ENCODE data around the gene KLF4. TPM values are rescaled to one million over a fixed set of nuclear protein-coding genes. Genes with fewer than 3 reads are reported as not detected.
"Not testable (repeated sequence)": the region's sequence is repeated elsewhere in the genome, so short reads cannot be mapped to it uniquely, and the experiment has no call there.

KLF4 gene
- total RNA-seq, 1 experiment from 2014 or later: 4.9 TPM

DNA sequence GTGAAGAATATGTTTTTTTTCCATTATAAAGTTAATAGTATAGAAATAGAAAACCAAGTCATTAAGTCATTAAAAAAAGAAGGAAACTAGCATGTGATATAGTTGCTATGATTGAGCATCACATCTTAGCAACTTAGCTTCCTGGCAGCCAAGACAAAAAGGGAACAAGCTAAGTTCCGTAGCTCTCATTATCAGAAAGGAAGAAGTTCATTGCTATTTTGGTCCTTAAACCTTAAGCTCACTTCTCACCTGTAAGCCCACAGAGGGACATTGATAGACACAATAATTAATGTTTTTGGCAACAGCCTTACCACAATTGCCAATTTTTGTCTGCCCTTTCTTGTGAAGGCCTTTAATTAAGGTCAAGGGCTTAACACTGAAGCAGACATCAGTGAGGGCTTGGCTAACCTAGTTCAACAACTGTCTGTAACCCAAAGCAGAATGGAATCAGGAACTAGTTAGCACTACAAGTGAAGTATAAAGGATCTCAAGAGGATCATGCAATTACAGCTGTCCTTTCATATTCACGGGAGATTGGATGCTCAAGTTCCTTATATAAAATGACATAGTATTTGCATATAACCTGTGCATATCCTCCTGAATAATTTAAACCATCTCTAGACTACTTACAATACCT, 24.0 kb upstream of the KLF4 start:
- Mint-ChIP-seq H3K27ac (ENCODE audit: unreplicated experiment) (no peak overlapping the region), H3K4me3 (ENCODE audit: unreplicated experiment) (no peak overlapping the region), H3K4me1 (ENCODE audit: low read depth, unreplicated experiment) (peaks cover 8% of the 10 kb centered on the region), H3K9me3 (ENCODE audit: unreplicated experiment) (no peaks in the 10 kb centered on the region), H3K36me3 (ENCODE audit: insufficient read depth, unreplicated experiment) (no peaks in the 10 kb centered on the region), H3K27me3 (ENCODE audit: insufficient read depth, unreplicated experiment) (peaks cover 2% of the 10 kb centered on the region)
- Histone ChIP-seq H3K4me3 (ENCODE audit: low read depth, low read length) (no peak overlapping the region), H3K4me1 (no peaks in the 10 kb centered on the region), H3K36me3 (ENCODE audit: control insufficient read depth, insufficient read depth, low read length) (no peaks in the 10 kb centered on the region), H3K9me3 (no peaks in the 10 kb centered on the region), H3K27me3 (replicated peaks; ENCODE audit: control insufficient read depth, insufficient read depth, low read length) (no peaks in the 10 kb centered on the region; the same call in 1 of the 2 replicates)
- no peak for DNase-seq
- intact Hi-C loops (cut with micrococcal nuclease; ENCODE audit: unreplicated experiment): no loop called here
- TF ChIP-seq, protein P1, sequence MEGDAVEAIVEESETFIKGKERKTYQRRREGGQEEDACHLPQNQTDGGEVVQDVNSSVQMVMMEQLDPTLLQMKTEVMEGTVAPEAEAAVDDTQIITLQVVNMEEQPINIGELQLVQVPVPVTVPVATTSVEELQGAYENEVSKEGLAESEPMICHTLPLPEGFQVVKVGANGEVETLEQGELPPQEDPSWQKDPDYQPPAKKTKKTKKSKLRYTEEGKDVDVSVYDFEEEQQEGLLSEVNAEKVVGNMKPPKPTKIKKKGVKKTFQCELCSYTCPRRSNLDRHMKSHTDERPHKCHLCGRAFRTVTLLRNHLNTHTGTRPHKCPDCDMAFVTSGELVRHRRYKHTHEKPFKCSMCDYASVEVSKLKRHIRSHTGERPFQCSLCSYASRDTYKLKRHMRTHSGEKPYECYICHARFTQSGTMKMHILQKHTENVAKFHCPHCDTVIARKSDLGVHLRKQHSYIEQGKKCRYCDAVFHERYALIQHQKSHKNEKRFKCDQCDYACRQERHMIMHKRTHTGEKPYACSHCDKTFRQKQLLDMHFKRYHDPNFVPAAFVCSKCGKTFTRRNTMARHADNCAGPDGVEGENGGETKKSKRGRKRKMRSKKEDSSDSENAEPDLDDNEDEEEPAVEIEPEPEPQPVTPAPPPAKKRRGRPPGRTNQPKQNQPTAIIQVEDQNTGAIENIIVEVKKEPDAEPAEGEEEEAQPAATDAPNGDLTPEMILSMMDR (IDR thresholded peaks at IDR 0.05; ENCODE audit: insufficient read depth in 1 of 2, low read depth in 1 of 2, low read length in 1 of 2, severe bottlenecking in 1 of 2, unreplicated experiment in 1 of 2): no peak
- ChIA-PET CTCF (no interaction called here), POLR2A (no interaction called here)
- no TSS peak for BruUV-seq (replicated peaks)

DNA sequence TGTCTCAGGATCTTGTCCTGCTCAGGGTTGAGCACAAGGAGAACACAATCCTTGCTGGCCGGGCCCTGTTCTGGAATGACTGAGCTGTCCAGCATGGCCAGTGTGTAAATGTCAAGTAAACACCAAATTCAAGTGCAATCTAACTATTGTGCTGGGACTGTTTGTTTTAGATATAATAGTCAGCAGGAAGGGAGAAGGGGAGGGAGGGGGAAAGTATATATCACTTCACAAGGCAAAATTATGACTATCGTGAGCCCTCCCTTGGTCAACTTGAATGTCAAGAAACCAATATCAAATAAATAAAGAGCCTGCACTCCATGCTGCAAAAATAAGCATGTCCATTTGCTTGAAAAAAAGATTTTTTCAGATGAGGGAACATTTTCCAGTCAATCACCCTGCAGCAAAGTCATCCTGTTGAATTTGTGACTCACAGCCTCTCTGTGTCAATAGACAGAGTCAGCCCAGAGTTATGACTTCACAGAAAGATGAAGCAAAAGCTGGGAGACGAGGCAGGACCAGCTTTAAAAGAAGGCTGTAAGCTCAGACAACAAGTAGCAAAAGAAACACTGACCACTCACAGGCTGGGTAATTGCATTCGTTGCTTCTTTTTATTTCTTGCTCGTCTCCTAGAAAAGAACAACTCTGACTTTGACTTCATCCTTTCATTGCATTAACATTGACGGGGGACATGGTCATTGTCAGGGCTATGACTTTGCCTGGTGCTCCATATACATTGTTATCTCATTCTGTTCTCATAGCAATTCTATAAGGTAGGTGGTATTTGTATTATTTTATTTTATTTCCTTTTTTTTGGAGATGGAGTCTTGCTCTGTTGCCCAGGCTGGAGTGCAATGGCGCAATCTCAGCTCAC, 15.3 kb upstream of the KLF4 start:
- CTCF ChIA-PET: no interaction called here
- no TSS peak for BruUV-seq (replicated peaks)
- Histone ChIP-seq H3K27me3 (replicated peaks; ENCODE audit: control insufficient read depth, insufficient read depth, low read length) (no peaks in the 10 kb centered on the region), H3K4me1 (peaks cover 9% of the 10 kb centered on the region), H3K36me3 (ENCODE audit: control insufficient read depth, insufficient read depth, low read length) (no peaks in the 10 kb centered on the region), H3K4me3 (ENCODE audit: low read depth, low read length) (no peak overlapping the region), H3K9me3 (no peaks in the 10 kb centered on the region)
- POLR2A ChIA-PET: interaction anchor here (0.6 to 1.4 kb wide), 2 partner anchors 15 to 498 kb away, joined by 3 to 4 read pairs; partner anchors contain the start of gene KLF4
- H3K4me1 Mint-ChIP-seq (ENCODE audit: low read depth, unreplicated experiment): peaks cover 8% of the 10 kb centered on the region
- H3K27ac Mint-ChIP-seq (ENCODE audit: unreplicated experiment): no peak overlapping the region
- H3K4me3 Mint-ChIP-seq (ENCODE audit: unreplicated experiment): no peak overlapping the region
- TF ChIP-seq, protein P1 (IDR thresholded peaks at IDR 0.05; ENCODE audit: insufficient read depth in 1 of 2, low read depth in 1 of 2, low read length in 1 of 2, severe bottlenecking in 1 of 2, unreplicated experiment in 1 of 2): no peak
- H3K27me3 Mint-ChIP-seq (ENCODE audit: insufficient read depth, unreplicated experiment): peaks cover under 1% of the 10 kb centered on the region
- peak; percentile 56 to 61 for DNase-seq
- intact Hi-C loops (cut with micrococcal nuclease; ENCODE audit: unreplicated experiment): loop anchor here (1.0 to 5.0 kb wide), 3 partner anchors 32 to 134 kb away; no protein-coding TSS in a partner anchor
- H3K36me3 Mint-ChIP-seq (ENCODE audit: insufficient read depth, unreplicated experiment): no peaks in the 10 kb centered on the region
- H3K9me3 Mint-ChIP-seq (ENCODE audit: unreplicated experiment): no peaks in the 10 kb centered on the region

DNA sequence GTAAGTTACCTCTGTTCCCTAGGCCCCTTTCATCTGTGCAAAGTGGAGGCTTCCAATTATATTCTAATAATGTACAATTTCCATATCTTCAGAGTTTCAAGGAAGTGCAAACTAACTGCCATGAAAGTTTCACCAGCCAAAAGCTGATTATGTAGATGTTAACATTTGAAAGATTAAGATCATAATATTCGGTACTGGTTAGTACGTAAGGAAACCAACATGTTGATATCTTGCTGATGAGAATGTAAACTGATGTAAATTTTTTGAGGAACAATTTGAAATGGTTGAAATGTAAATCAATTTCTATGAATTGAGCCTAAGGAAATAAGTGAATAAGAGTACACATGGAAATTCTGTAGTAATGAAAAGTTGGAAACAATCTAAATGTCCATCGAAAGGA, 12.9 kb upstream of the KLF4 start:
- Histone ChIP-seq H3K36me3 (ENCODE audit: control insufficient read depth, insufficient read depth, low read length) (no peaks in the 10 kb centered on the region), H3K9me3 (no peaks in the 10 kb centered on the region), H3K4me1 (peaks cover 9% of the 10 kb centered on the region), H3K4me3 (ENCODE audit: low read depth, low read length) (no peak overlapping the region), H3K27me3 (replicated peaks; ENCODE audit: control insufficient read depth, insufficient read depth, low read length) (no peaks in the 10 kb centered on the region)
- TF ChIP-seq, protein P1 (IDR thresholded peaks at IDR 0.05; ENCODE audit: insufficient read depth in 1 of 2, low read depth in 1 of 2, low read length in 1 of 2, severe bottlenecking in 1 of 2, unreplicated experiment in 1 of 2): no peak
- ChIA-PET POLR2A (no interaction called here), CTCF (no interaction called here)
- intact Hi-C loops (cut with micrococcal nuclease; ENCODE audit: unreplicated experiment): loop anchor here (5.0 kb wide), 1 partner anchor 35 kb away; no protein-coding TSS in a partner anchor
- Mint-ChIP-seq H3K36me3 (ENCODE audit: insufficient read depth, unreplicated experiment) (no peaks in the 10 kb centered on the region), H3K4me1 (ENCODE audit: low read depth, unreplicated experiment) (no peaks in the 10 kb centered on the region), H3K4me3 (ENCODE audit: unreplicated experiment) (no peak overlapping the region), H3K27me3 (ENCODE audit: insufficient read depth, unreplicated experiment) (no peaks in the 10 kb centered on the region), H3K9me3 (ENCODE audit: unreplicated experiment) (no peaks in the 10 kb centered on the region), H3K27ac (ENCODE audit: unreplicated experiment) (no peak overlapping the region)
- no peak for DNase-seq
- BruUV-seq (replicated peaks): no TSS peak

DNA sequence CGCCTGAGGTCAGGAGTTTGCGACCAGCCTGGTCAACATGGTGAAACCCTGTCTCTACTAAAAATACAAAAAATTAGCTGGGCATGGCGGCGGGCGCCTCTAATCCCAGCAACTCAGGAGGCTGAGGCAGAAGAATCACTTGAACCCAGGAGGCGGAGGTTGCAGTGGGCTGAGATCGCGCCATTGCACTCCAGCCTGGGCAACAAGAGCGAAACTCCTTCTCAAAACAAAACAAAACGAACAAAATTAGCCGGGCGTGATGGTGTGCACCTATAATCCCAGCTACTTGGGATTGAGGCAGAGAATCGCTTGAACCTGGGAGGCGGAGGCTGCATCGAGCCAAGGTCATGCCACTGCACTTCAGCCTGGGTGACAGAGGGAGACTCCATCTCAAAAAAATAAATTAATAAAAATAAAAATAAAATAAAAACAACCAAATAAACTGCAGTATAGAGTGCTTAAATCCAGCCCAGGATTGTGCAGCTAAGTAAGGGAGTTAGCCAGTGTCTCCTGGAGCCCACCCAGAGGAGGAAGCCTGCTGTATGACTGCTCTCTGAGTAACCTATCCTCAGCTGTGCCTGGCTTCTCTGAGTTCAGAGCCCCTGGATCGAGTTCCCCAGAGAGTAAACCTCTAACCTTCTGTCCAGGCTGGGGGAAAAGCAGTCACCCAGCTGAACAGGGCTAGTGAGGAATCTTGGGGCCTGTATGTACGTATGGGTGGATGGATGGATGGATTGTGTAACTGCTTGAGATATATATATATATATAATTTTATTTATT, 11.0 kb upstream of the KLF4 start:
- H3K9me3 Mint-ChIP-seq (ENCODE audit: unreplicated experiment); DNase-seq; H3K4me1 Mint-ChIP-seq (ENCODE audit: low read depth, unreplicated experiment); H3K36me3 ChIP-seq (ENCODE audit: control insufficient read depth, insufficient read depth, low read length); H3K27me3 Mint-ChIP-seq (ENCODE audit: insufficient read depth, unreplicated experiment); H3K4me3 Mint-ChIP-seq (ENCODE audit: unreplicated experiment); H3K27ac Mint-ChIP-seq (ENCODE audit: unreplicated experiment); H3K4me1 ChIP-seq; H3K27me3 ChIP-seq (replicated peaks; ENCODE audit: control insufficient read depth, insufficient read depth, low read length); CTCF ChIA-PET; BruUV-seq (replicated peaks); H3K36me3 Mint-ChIP-seq (ENCODE audit: insufficient read depth, unreplicated experiment); H3K9me3 ChIP-seq; H3K4me3 ChIP-seq (ENCODE audit: low read depth, low read length): not testable (repeated sequence)
- POLR2A ChIA-PET: interaction anchor here (0.6 kb wide), 1 partner anchor 545 kb away, joined by 5 read pairs; no protein-coding TSS in a partner anchor
- intact Hi-C loops (cut with micrococcal nuclease; ENCODE audit: unreplicated experiment): loop anchor here (5.0 kb wide), 1 partner anchor 37 kb away; no protein-coding TSS in a partner anchor

Data from Caco-2 (cell line).